K562 (cell line): Measurements from ENCODE around the gene LRRC61. TPM values are rescaled to one million over a fixed set of nuclear protein-coding genes. Genes with fewer than 3 reads are reported as not detected.
A peak's percentile ranks its signal among the peaks of the same experiment; 100 is the strongest.

ENCODE experiments used
- BRCA1 ChIP-seq, 2 experiments: fragments of 450-650 bp in 1 of 2; sonication (generic) in 1 of 2; formaldehyde crosslinking in 1 of 2; IDR thresholded peaks; 2 replicates each; pipeline versions ENCODE4 v1.5.0 to v1.6.1; 2017 to 2020; ENCODE audit warnings: mild to moderate bottlenecking in 1 of 2, missing genetic modification reagents in 1 of 2
- CBFA2T2 ChIP-seq: fragments of 450-650 bp; conservative IDR thresholded peaks from 2 replicates; pipeline ENCODE4 v1.6.1; 2017; ENCODE audit warnings: mild to moderate bottlenecking
- CREM ChIP-seq: IDR thresholded peaks from 2 replicates; pipeline ENCODE4 v1.6.1; 2014; ENCODE audit warnings: antibody characterized with exemption, low read depth
- DEAF1 ChIP-seq: fragments of 450-650 bp; formaldehyde crosslinking; IDR thresholded peaks from 2 replicates; pipeline ENCODE4 v1.4.0; 2020; ENCODE audit warnings: mild to moderate bottlenecking, moderate library complexity
- ETV1 ChIP-seq: fragments of 450-650 bp; conservative IDR thresholded peaks from 2 replicates; pipeline ENCODE4 v1.6.1; 2016; ENCODE audit warnings: missing genetic modification characterization, control low read depth, low read depth, missing compliant biosample characterization
- HDAC8 ChIP-seq: fragments of 450-650 bp; IDR thresholded peaks from 2 replicates; pipeline ENCODE4 v1.6.1; 2016; ENCODE audit warnings: mild to moderate bottlenecking, missing genetic modification characterization, moderate library complexity, missing compliant biosample characterization
- MYBL2 ChIP-seq, 2 experiments: fragments of 450-650 bp in 1 of 2; sonication (generic) in 1 of 2; formaldehyde crosslinking in 1 of 2; IDR thresholded peaks; 2 replicates each; pipeline versions ENCODE4 v1.6.1 to v1.8.1; 2017 to 2022; ENCODE audit warnings: borderline replicate concordance in 1 of 2, inconsistent platforms in 1 of 2, low read depth in 1 of 2, mild to moderate bottlenecking in 1 of 2, missing genetic modification reagents in 1 of 2, moderate library complexity in 1 of 2
- NBN ChIP-seq: fragments of 450-650 bp; IDR thresholded peaks from 2 replicates; pipeline ENCODE4 v1.6.1; 2016; ENCODE audit warnings: low read depth, mild to moderate bottlenecking
- POLR2B ChIP-seq: fragments of 450-650 bp; IDR thresholded peaks from 2 replicates; pipeline ENCODE4 v1.6.1; 2018; ENCODE audit warnings: low read depth; ENCODE audit not compliant: partially characterized antibody
- UBTF ChIP-seq, 2 experiments: IDR thresholded peaks; 2 replicates each; pipeline ENCODE4 v1.6.1; 2012; ENCODE audit warnings: improper control_type of control experiment in 2 of 2, low read depth in 2 of 2, low read length in 2 of 2, borderline replicate concordance in 1 of 2
- ZBTB40 ChIP-seq, 2 experiments: fragments of 450-650 bp in 1 of 2; sonication (generic) in 1 of 2; formaldehyde crosslinking in 1 of 2; IDR thresholded peaks; 2 replicates each; pipeline versions ENCODE4 v1.7.1 to v1.9.0; 2016 to 2022; ENCODE audit warnings: inconsistent platforms in 1 of 2, mild to moderate bottlenecking in 1 of 2, missing genetic modification reagents in 1 of 2
- ZNF253 ChIP-seq: fragments of 250-450 bp; sonication (Bioruptor Pico); conservative IDR thresholded peaks from 2 replicates; pipeline ENCODE4 v1.6.1; 2021; ENCODE audit warnings: mild to moderate bottlenecking
- polyA plus RNA-seq, 8 experiments: library from polyadenylated mRNA; depleted of rRNA in 4 of 8; stranded (reverse) in 5 of 8; unstranded in 3 of 8; fragments of >200 nt; fragmentation: Nextera tagmentation in 2 of 8; fragmentation: Illumina TruSeq in 1 of 8; extraction: Ambion mirVana in 2 of 8; extraction: Trizol in 1 of 8; gene quantifications; 2 replicates each; pipeline versions ENCODE4 v1.2.1 to v1.2.3, GENCODE V29; 2011 to 2014; ENCODE audit warnings: inconsistent platforms in 1 of 8, missing spikeins in 1 of 8
- total RNA-seq, 7 experiments: library from RNA; depleted of rRNA in 6 of 7; stranded (reverse); fragments of >200 nt in 6 of 7; fragmentation: Illumina TruSeq in 2 of 7; extraction: Trizol in 2 of 7; gene quantifications; 2 replicates each; pipeline versions ENCODE4 v1.2.1 to v1.2.3, GENCODE V29; 2011 to 2021; ENCODE audit warnings: low replicate concordance in 1 of 7

The LRRC61 gene
- total and polyA plus RNA-seq, 9 of the 15 experiments (the other 6 are each of a cell fraction or from before 2014, with no cell fraction given), result 1.3 to 55.2 (median 35.2) TPM

GRCh38 chr7:150378115-150378852 lies 55.1 kb downstream of the LRRC61 start (continued):
- TF ChIP-seq ZBTB40 (IDR thresholded peaks at IDR 0.05) (peak; percentile 50; the same call in 1 of the 2 replicates), ZBTB40 (CRISPR knock-in tag; IDR thresholded peaks at IDR 0.05) (no peak), HDAC8 (0 out of 2 replicates have a peak, but pooled peaks have one; percentile 39), BRCA1 (IDR thresholded peaks at IDR 0.05) (no peak), BRCA1 (CRISPR knock-in tag; IDR thresholded peaks at IDR 0.05) (no peak), NBN (no peak), ETV1 (0 out of 2 replicates have a peak, but pooled peaks have one; percentile 37), UBTF (IDR thresholded peaks at IDR 0.05; ENCODE audit: borderline replicate concordance in 1 of 2, low read depth in 2 of 2, low read length in 2 of 2) (peak in 1 of 2 experiments; percentile 75; a peak in 2 of 4 replicates), MYBL2 (IDR thresholded peaks at IDR 0.05; ENCODE audit: low read depth) (no peak), MYBL2 (CRISPR knock-in tag; IDR thresholded peaks at IDR 0.05; ENCODE audit: borderline replicate concordance) (no peak), CREM (no peak), DEAF1 (CRISPR knock-in tag) (0 out of 2 replicates have a peak, but pooled peaks have one; percentile 9), POLR2B (no peak), CBFA2T2 (no peak), ZNF253 (CRISPR knock-in tag) (no peak)
